ENCODE measurements around the gene NCSTN. TPM values are rescaled to one million over a fixed set of nuclear protein-coding genes. Genes with fewer than 3 reads are reported as not detected.

The NCSTN gene
- total and polyA plus RNA-seq, 10 of the 15 experiments (the other 5 are each of a cell fraction or from before 2014, with no cell fraction given), result 33.3 to 88.2 (median 60.4) TPM

GRCh38 chr1:160354388-160354985, 11.3 kb downstream of the NCSTN start (continued):
- TF ChIP-seq FOXM1 (IDR thresholded peaks at IDR 0.05; ENCODE audit: low read depth, low read length) (no peak), ZZZ3 (IDR thresholded peaks at IDR 0.05; ENCODE audit: control insufficient read depth, insufficient read length, low read depth) (no peak), NFYA (IDR thresholded peaks at IDR 0.05; ENCODE audit: borderline replicate concordance, low read depth, low read length) (no peak), TCF12 (IDR thresholded peaks at IDR 0.05; ENCODE audit: low read depth, low read length) (no peak), HSF1 (IDR thresholded peaks at IDR 0.05; ENCODE audit: low read depth, low read length) (no peak)

DNA sequence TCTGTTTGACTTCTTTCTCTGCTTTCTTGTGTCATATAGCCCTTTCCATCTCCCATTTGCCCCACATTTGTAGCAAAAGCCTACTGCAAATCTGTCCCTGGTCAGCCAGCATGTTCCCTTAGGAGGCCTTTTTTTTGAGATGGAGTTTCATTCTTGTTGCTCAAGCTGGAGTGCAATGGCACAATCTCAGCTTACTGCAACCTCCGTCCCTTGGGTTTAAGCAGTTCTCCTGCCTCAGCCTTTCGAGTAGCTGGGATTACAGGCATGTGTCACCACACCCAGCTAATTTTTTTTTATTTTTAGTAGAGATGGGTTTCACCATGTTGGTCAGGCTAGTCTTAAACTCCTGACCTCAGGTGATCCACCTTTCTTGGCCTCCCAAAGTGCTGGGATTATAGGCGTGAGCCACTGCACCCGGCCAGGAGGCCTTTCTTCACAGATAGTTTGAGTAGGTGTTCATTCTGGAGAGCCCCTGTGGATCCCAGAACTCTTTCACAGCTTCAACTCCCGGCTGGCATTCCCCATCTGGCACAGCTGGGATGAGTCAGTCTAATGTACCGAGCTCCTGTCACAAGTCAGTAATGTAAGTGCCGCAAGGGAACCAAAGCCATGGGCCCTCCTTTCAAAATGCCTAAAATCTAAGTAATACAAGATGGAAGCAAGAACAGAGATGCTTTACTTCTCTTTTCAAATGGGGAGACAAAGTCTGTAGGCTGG, 14.3 kb downstream of the NCSTN start:
- ATAC-seq (no peak), FAIRE-seq (no peak), DNase-seq (ENCODE audit: low read depth, low spot score) (no peak)
- H3K27me3 ChIP-seq (replicated peaks in 1 of 2; ENCODE audit: control insufficient read depth in 2 of 2, insufficient read depth in 2 of 2, low read length in 1 of 2), result no peaks in the 10 kb centered on the region
- ChIA-PET POLR2A (interaction anchor here (0.6 to 1.4 kb wide), 3 partner anchors 11 to 20 kb away, joined by 3 to 4 read pairs (median 3); no protein-coding TSS in a partner anchor), CTCF (interaction anchor here (0.8 to 1.6 kb wide), 5 partner anchors 9 to 164 kb away, joined by 3 to 6 read pairs (median 4); no protein-coding TSS in a partner anchor), RAD21 (ENCODE audit: unreplicated experiment) (no interaction called here), SMC1A (ENCODE audit: uncharacterized antibody, unreplicated experiment) (no interaction called here)
- no peaks in the 10 kb centered on the region; the same call in 1 of the 2 replicates for H3K79me2 ChIP-seq (ENCODE audit: control insufficient read depth, insufficient read depth, low read length)
- no peak overlapping the region for H3K27ac ChIP-seq (ENCODE audit: control insufficient read depth, insufficient read depth)
- no peaks in the 10 kb centered on the region for H4K20me1 ChIP-seq (ENCODE audit: control insufficient read depth, insufficient read depth)
- no peak overlapping the region for H3K9ac ChIP-seq (ENCODE audit: control insufficient read depth, insufficient read depth, low read length)
- H3K4me1 ChIP-seq (ENCODE audit: control insufficient read depth, insufficient read depth, low read length), result no peaks in the 10 kb centered on the region
- H3K4me2 ChIP-seq (ENCODE audit: control insufficient read depth, insufficient read depth), result no peak overlapping the region
- in situ Hi-C loops (cut with MboI), result no loop called here
- H3K9me3 ChIP-seq (replicated peaks; ENCODE audit: control insufficient read depth, insufficient read depth, low read length), result no peaks in the 10 kb centered on the region
- no peak for TF ChIP-seq RAD51 (IDR thresholded peaks at IDR 0.05)
- no peak for TF ChIP-seq EED (IDR thresholded peaks at IDR 0.05; ENCODE audit: low read depth)
- TF ChIP-seq SMAD1 (IDR thresholded peaks at IDR 0.05; ENCODE audit: low read depth, partially characterized antibody), result no peak
- TF ChIP-seq CHD1 (IDR thresholded peaks at IDR 0.05; ENCODE audit: low read depth, low read length), result no peak
- TF ChIP-seq SMAD5 (IDR thresholded peaks at IDR 0.05; ENCODE audit: low read depth), result no peak
- no peak for TF ChIP-seq MXI1 (IDR thresholded peaks at IDR 0.05; ENCODE audit: low read depth, low read length)
- no peak overlapping the region for H3K4me3 ChIP-seq
- intact Hi-C loops (cut with micrococcal nuclease; ENCODE audit: unreplicated experiment), result no loop called here
- no TSS peak for BruUV-seq (replicated peaks)
- H2AFZ ChIP-seq (ENCODE audit: control insufficient read depth, low read depth, low read length), result no peak overlapping the region
- WGBS (ENCODE audit: insufficient coverage, insufficient replicate concordance, low lambda C conversion rate, missing lambda C conversion rate), result 93% methylated on average over 7 of the region's 7 CpGs
- H3K36me3 ChIP-seq (ENCODE audit: control insufficient read depth in 2 of 2, insufficient read depth in 2 of 2, low read length in 1 of 2), result peaks cover 28 to 45% of the 10 kb centered on the region in 2 experiments

All from GM12878 (cell line).